Measurements from ENCODE around the gene CIB2.

DNA sequence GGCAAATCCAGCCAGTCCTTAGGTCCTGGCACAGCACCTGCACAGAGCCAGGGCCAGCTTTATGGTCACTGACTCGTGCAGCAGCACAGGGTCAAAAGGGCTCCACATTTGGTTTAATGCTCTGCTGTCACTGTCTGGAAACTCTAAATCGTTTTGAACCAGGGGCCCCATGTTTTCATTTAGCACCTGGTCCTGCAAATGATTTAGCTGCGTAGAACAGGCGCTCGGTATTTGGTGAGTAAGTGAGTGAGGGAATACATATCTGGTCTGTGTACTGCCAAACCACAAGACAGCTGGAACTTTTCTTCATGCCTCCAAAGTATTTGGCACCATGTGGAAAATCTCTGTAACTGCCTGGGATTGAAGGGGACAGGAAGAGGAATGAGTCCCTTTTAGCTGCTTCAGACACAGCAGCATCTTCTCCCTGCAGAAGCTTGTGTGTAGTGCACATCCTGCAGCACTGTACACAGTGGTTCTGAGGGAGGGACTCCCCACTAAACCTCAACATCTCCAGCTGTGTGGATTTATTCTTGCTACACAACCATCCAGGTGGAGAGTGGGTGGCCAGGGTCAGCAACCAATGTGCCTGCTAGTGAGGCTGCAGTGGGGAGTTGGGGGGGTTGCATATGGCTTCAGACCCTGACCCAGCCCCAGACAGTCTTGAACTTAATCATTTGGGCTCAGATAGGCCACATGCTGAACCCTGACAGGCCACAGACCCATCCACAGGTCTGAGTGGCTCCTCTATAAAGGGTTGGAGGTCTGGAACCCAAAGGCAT is 37.8 kb downstream of the CIB2 start:
- TF ChIP-seq, protein P1, sequence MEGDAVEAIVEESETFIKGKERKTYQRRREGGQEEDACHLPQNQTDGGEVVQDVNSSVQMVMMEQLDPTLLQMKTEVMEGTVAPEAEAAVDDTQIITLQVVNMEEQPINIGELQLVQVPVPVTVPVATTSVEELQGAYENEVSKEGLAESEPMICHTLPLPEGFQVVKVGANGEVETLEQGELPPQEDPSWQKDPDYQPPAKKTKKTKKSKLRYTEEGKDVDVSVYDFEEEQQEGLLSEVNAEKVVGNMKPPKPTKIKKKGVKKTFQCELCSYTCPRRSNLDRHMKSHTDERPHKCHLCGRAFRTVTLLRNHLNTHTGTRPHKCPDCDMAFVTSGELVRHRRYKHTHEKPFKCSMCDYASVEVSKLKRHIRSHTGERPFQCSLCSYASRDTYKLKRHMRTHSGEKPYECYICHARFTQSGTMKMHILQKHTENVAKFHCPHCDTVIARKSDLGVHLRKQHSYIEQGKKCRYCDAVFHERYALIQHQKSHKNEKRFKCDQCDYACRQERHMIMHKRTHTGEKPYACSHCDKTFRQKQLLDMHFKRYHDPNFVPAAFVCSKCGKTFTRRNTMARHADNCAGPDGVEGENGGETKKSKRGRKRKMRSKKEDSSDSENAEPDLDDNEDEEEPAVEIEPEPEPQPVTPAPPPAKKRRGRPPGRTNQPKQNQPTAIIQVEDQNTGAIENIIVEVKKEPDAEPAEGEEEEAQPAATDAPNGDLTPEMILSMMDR (IDR thresholded peaks at IDR 0.05) = no peak
- TF ChIP-seq POLR2A (IDR thresholded peaks at IDR 0.05) (no peak), EP300 (IDR thresholded peaks at IDR 0.05) (peak in 1 of 4 donors; percentile 51)

All from sigmoid colon (tissue), 4 donors.